ENCODE results near the gene SUN2. TPM values are rescaled to one million over a fixed set of nuclear protein-coding genes. Genes with fewer than 3 reads are reported as not detected.

SUN2 gene
- total and polyA plus RNA-seq, 8 donors = 25.3 to 387 (median 117) TPM

GRCh38 chr22:38685761-38686160 is 70.0 kb downstream of the SUN2 start:
- no peak for DNase-seq
- Histone ChIP-seq H3K9me3 (no peaks in the 10 kb centered on the region), H3K27me3 (no peaks in the 10 kb centered on the region), H3K27ac (no peak overlapping the region), H3K4me3 (no peak overlapping the region), H3K36me3 (peaks cover 54 to 79% (median 77%) of the 10 kb centered on the region in 4 donors), H3K4me1 (peaks cover 9 to 27% (median 18%) of the 10 kb centered on the region in 4 donors)
- TF ChIP-seq EP300 (IDR thresholded peaks at IDR 0.05) (no peak), POLR2A (IDR thresholded peaks at IDR 0.05) (no peak), CTCF (IDR thresholded peaks at IDR 0.05) (no peak), POLR2AphosphoS5 (IDR thresholded peaks at IDR 0.05) (no peak)
- intact Hi-C loops (cut with DNase I; ENCODE audit: low total_unique reads) = no loop called here
- WGBS, 5 donors = 83 to 100% (median 92%) methylated on average over 1 of the region's 1 CpG

- H3K4me3 ChIP-seq = no peak overlapping the region
- intact Hi-C loops (cut with DNase I; ENCODE audit: low total_unique reads) = no loop called here
- no peaks in the 10 kb centered on the region for H3K27me3 ChIP-seq
- H3K27ac ChIP-seq = no peak overlapping the region
- no peak for DNase-seq
- WGBS, 5 donors = 79 to 87% (median 86%) methylated on average over 9 of the region's 9 CpGs
- H3K4me1 ChIP-seq = peaks cover 9 to 24% (median 18%) of the 10 kb centered on the region in 4 donors
- peaks cover 54 to 70% (median 69%) of the 10 kb centered on the region in 4 donors for H3K36me3 ChIP-seq
- H3K9me3 ChIP-seq = no peaks in the 10 kb centered on the region
- no peak for TF ChIP-seq CTCF (IDR thresholded peaks at IDR 0.05)
- TF ChIP-seq POLR2A (IDR thresholded peaks at IDR 0.05) = no peak
- no peak for TF ChIP-seq EP300 (IDR thresholded peaks at IDR 0.05)
- no peak for TF ChIP-seq POLR2AphosphoS5 (IDR thresholded peaks at IDR 0.05)
Measured at GRCh38 chr22:38684895-38685294, 70.9 kb downstream of the SUN2 start.

Small RNA genes lying within 50 kb of the gene (small RNA-seq; reads per million reads assigned to genes)
- gene AL021707.8 = 0 reads per million in 4 donors

Other genes starting within 250 kb of the SUN2 start
- 1,000 to 10,000 TPM in 2 of 5 donors, 100 to 1,000 TPM in 3; 485 to 4,611 (median 706) TPM for gene DDX17, start 249.7 kb downstream of the SUN2 start, total RNA-seq
- 100 to 1,000 TPM in 1 of 3 donors, 10 to 100 TPM in 2; 59.5 to 133 (median 79.3) TPM for gene DDX17, start 249.7 kb downstream of the SUN2 start, polyA plus RNA-seq
- gene DMC1, start 185.8 kb downstream of the SUN2 start, total RNA-seq = 10 to 100 TPM in 1 of 5 donors, not detected in 4; 10.1 TPM
- under 1 TPM; 0.37 to 0.46 (median 0.45) TPM for gene DMC1, start 185.8 kb downstream of the SUN2 start, polyA plus RNA-seq
- gene FAM227A, start 99.6 kb downstream of the SUN2 start, total RNA-seq = 10 to 100 TPM in 1 of 5 donors, 1 to 10 TPM in 2, under 1 TPM in 2; under 0.01 to 39.1 (median 1.2) TPM
- gene FAM227A, start 99.6 kb downstream of the SUN2 start, polyA plus RNA-seq = 1 to 10 TPM in 1 of 3 donors, under 1 TPM in 2; 0.23 to 2.0 (median 0.44) TPM
- 10 to 100 TPM in 2 of 5 donors, 1 to 10 TPM in 3; 1.8 to 38.4 (median 9.9) TPM for gene CBY1, start 99.4 kb downstream of the SUN2 start, total RNA-seq
- gene CBY1, start 99.4 kb downstream of the SUN2 start, polyA plus RNA-seq = 10 to 100 TPM; 40.9 to 43.6 (median 41.3) TPM
- gene TOMM22, start 74.0 kb downstream of the SUN2 start, total RNA-seq = 10 to 100 TPM; 22.6 to 66.5 (median 26.1) TPM
- 10 to 100 TPM; 31.5 to 58.2 (median 43.3) TPM for gene TOMM22, start 74.0 kb downstream of the SUN2 start, polyA plus RNA-seq
- 10 to 100 TPM; 21.0 to 66.1 (median 35.7) TPM for gene JOSD1, start 55.1 kb downstream of the SUN2 start, total RNA-seq
- gene JOSD1, start 55.1 kb downstream of the SUN2 start, polyA plus RNA-seq = 10 to 100 TPM; 17.9 to 45.1 (median 20.8) TPM
- 100 to 1,000 TPM in 1 of 5 donors, 10 to 100 TPM in 4; 23.8 to 199 (median 41.6) TPM for gene GTPBP1, start 50.1 kb downstream of the SUN2 start, total RNA-seq
- gene GTPBP1, start 50.1 kb downstream of the SUN2 start, polyA plus RNA-seq = 10 to 100 TPM in 2 of 3 donors, 1 to 10 TPM in 1; 9.2 to 18.6 (median 11.0) TPM
- 10 to 100 TPM in 4 of 5 donors, under 1 TPM in 1; 0.58 to 33.0 (median 11.2) TPM for gene DNAL4, start 38.1 kb upstream of the SUN2 start, total RNA-seq
- gene DNAL4, start 38.1 kb upstream of the SUN2 start, polyA plus RNA-seq = 10 to 100 TPM; 15.9 to 22.5 (median 21.4) TPM
- gene NPTXR, start 88.0 kb upstream of the SUN2 start, total RNA-seq = 10 to 100 TPM in 2 of 5 donors, 1 to 10 TPM in 3; 1.2 to 19.6 (median 4.1) TPM
- gene NPTXR, start 88.0 kb upstream of the SUN2 start, polyA plus RNA-seq = 1 to 10 TPM in 2 of 3 donors, under 1 TPM in 1; 0.46 to 2.4 (median 2.2) TPM
- gene CBX6, start 116.2 kb upstream of the SUN2 start, total RNA-seq = 10 to 100 TPM; 15.4 to 46.0 (median 32.9) TPM
- 10 to 100 TPM in 2 of 3 donors, 1 to 10 TPM in 1; 8.9 to 20.3 (median 14.6) TPM for gene CBX6, start 116.2 kb upstream of the SUN2 start, polyA plus RNA-seq
- 1 to 10 TPM in 2 of 5 donors, not detected in 3; 1.8 to 3.3 TPM for gene APOBEC3A, start 201.6 kb upstream of the SUN2 start, total RNA-seq
- gene APOBEC3A, start 201.6 kb upstream of the SUN2 start, polyA plus RNA-seq = 1 to 10 TPM in 2 of 3 donors, not detected in 1; 1.2 to 1.9 TPM
- 1 to 10 TPM in 2 of 5 donors, not detected in 3; 1.1 to 4.8 TPM for gene APOBEC3B, start 226.3 kb upstream of the SUN2 start, total RNA-seq
- gene APOBEC3B, start 226.3 kb upstream of the SUN2 start, polyA plus RNA-seq = 1 to 10 TPM; 1.7 to 8.7 (median 3.8) TPM